HUDEP-2 (cell line): ENCODE results near the gene SOX6.
"Not testable (repeated sequence)": the region's sequence is repeated elsewhere in the genome, so short reads cannot be mapped to it uniquely, and the experiment has no call there.

Source experiments
- DNase-seq, 76 experiments: peaks; one replicate each; lab custom pipeline; 2025; ENCODE audit not compliant: unreplicated experiment in 76 of 76; lab: John Stamatoyannopoulos, UW

The SOX6 gene

DNA sequence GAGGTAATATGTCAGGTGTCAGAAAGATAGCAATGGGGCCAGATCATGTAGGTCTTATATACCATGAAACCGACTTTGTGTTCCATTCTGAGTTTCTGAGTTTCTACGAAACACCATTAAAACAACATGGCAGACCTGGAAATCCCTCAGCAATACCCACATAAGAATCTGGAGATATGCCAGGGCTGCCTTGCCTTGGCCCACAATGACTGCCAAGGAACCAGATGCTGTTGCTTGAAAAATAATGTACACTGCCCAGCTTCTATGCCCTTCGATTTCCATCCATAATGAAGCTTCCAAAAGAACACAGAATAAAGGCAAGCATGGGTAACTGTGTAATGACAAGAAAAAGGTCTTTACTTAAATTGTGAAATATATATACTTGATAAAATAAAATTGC, 277.4 kb downstream of the SOX6 start:
- DNase-seq, result no peak

GRCh38 chr11:16070573-16070972, 285.8 kb downstream of the SOX6 start:
- DNase-seq, result no peak

DNA sequence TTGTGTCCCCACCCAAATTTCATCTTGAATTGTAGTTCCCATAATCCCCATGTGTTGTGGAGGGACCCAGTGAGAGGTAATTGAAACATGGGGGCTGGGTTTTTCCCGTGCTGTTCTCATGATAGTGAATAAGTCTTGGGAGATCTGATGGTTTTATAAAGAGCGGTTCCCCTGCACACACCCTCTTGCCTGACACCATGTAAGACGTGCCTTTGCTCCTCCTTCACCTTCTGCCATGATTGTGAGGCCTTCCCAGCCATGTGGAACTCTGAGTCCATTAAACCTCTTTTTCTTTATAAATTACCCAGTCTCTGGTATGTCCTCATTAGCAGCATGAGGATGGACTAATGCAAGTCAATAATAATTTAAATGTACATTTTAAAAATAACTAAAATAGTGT, 289.1 kb downstream of the SOX6 start:
- not testable (repeated sequence) for DNase-seq

DNA sequence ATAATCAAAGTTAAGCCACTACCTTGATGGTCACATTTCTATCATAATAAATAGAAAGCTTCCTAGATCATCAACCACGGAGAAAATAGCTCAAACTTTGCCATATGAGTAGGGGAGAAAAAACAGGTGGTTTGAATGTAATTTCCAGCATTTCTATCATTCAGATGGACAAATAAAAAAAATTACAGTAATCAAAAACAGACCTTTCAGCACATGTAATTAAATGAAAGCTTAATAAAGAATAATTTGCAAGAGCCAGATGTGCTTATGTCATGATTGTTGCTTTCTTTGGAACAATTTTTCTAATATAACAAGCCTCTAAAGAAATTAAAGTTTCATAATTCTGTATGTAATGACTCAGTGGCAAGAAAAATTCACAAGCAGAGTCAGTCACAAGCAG, 297.0 kb downstream of the SOX6 start:
- no peak for DNase-seq

- no peak for DNase-seq
Measured at GRCh38 chr11:16058671-16059070, 297.7 kb downstream of the SOX6 start.

- DNase-seq, result no peak
Measured at GRCh38 chr11:16052750-16053149, 303.6 kb downstream of the SOX6 start.

GRCh38 chr11:16049611-16050010, 306.7 kb downstream of the SOX6 start:
- no peak for DNase-seq

DNA sequence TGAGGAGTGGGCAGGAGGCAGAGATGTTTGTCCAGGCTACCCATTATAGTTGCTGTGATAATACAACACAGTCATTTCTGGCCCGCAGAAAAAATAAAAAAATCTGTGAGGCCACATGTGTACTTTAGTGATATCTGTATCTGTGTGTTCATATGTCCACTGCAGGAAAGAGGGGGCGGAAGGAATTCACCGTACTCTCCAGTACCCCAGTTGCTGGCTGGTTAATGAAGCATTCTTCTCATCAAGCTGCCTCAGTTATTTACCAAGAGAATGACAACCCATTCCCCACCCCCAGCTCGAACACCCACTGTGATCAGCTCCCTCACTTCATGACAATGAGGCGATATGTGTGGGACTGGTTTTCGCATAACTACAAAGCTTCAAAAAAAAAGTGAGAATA, 309.3 kb downstream of the SOX6 start:
- DNase-seq, result no peak

DNA sequence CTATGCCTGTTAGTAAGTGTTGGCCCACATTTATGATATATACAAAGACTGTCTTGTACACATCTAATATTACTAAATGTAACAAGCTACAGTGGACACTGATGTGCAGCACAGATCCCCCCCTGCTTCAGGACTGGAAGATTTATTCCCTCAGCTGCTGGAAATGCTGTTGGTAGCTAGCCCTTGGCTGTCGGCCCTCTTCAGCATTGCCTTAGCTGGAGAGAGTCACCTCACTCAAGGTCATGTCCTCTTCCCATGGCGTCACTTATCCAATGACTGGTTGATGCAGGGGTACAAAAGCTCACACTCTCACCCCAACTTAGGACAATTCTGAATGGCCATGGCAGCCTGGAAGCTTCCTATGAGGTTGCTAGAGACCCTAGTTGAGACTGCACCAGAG, 312.7 kb downstream of the SOX6 start:
- DNase-seq, result no peak

GRCh38 chr11:16041207-16041606, 315.1 kb downstream of the SOX6 start:
- no peak for DNase-seq

GRCh38 chr11:16040151-16040550, 316.2 kb downstream of the SOX6 start:
- no peak for DNase-seq

- DNase-seq, result no peak
Measured at GRCh38 chr11:16037179-16037578, 319.2 kb downstream of the SOX6 start.

- DNase-seq, result no peak
Measured at GRCh38 chr11:16036218-16036617, 320.1 kb downstream of the SOX6 start.

- no peak for DNase-seq
Measured at GRCh38 chr11:16034074-16034473, 322.3 kb downstream of the SOX6 start.

DNA sequence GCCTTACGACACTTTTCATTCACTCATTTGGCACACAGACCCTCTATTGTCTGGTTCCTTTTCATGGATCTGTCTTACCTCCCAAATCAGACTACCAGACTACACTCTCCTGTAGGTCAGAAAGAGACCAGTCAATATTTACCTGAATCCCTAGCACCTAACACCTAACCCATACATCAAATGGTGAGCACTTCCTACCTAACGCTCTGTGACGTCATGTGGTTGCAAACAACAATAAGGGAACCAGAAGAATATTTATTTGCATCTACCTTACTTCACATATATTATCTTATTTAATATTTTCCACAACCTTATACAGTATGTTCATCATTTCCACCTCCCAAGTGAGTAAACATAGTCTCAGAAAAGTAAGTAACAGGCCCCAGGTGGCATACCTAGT, 323.4 kb downstream of the SOX6 start:
- DNase-seq, result no peak

GRCh38 chr11:16031210-16031609, 325.1 kb downstream of the SOX6 start:
- DNase-seq, result no peak

DNA sequence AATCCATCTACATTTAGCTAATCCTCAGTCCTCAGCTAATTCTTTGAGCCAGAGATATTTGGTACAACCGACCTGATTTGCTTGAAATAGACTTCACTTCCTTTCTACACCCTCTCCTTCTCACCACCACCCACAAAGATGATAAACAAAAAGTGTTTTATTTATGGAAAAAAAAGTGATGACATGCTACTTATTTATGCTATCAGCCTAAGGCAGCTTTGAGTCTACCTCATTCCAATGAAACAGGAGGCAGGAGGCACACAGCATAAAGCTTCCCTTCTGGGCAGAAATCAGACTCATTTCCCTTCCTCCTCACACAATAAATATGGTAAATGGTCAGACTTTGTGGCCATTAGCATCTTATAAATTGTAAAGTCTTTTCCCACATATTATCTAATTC, 325.7 kb downstream of the SOX6 start:
- no peak for DNase-seq

DNA sequence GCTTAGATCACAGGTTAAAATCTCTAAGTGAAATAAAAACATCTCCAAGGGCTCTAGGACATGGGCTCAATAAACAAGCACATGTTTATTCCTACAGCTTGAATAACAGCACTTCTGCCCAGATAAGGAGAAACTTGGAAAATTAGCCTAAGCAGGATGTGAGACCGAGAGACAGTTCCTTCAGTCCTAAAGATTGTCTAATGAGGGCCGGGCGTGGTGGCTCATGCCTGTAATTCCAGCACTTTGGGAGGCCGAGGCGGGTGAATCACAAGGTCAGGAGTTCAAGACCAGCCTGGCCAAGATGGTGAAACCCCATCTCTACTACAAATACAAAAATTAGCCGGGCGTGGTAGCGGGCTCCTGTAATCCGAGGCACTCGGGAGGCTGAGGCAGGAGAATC, 327.2 kb downstream of the SOX6 start:
- DNase-seq, result not testable (repeated sequence)

DNA sequence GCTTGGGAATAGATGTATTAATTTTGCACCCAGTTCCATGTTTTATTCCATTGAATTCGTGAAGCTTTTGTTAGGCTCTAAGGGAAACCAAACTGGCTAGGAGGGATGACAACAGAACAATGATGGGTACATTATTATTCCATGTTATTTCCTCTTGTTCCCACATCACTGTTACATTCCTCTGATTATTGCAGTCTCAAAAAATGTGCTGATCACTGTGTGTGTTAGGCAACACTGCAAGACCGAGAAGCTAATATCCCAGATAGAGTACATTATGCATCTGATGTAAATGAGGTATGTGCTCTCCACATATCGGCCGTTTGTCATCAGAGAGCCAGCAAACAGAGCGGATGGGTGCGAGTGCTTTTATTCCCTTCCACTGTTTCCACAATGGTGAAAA, 327.9 kb downstream of the SOX6 start:
- no peak for DNase-seq

GRCh38 chr11:16027621-16028020, 328.7 kb downstream of the SOX6 start:
- no peak for DNase-seq

DNA sequence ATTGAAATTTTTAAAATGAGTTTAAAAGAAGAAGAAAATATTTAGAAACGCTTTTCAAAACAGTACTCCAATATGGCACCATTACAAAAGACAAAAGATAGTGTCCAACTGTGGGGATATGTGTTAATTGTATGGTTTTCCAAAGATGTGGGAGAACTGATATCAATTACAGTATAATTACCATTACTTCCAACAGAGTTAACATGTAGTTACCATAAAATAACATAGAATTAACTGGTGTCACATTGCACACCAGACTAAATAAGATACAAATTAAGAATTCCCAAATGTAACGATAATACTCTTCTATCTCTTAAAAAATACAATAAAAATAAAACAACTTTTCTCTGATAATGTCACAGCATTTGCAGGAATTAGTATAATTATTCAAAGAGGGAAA, 329.5 kb downstream of the SOX6 start:
- DNase-seq, result no peak

DNA sequence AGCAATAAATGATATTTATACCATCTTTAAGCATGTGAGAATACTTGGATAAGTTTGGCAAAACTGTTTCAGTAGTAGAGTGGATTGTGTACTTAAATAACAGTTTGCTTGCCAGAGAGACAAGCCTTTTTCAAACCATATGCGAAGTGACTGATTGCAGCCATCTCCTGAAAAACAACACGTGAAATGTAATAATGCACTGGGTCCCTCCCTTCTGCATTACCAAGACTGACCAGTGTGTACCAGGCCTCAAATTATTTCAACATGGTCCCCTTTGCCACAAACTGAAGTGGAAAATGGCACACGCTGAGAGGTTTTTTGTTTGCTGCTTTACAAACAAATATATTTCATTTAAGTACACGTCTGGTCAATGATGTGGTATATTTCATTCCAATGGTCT, 337.4 kb downstream of the SOX6 start:
- no peak for DNase-seq

DNA sequence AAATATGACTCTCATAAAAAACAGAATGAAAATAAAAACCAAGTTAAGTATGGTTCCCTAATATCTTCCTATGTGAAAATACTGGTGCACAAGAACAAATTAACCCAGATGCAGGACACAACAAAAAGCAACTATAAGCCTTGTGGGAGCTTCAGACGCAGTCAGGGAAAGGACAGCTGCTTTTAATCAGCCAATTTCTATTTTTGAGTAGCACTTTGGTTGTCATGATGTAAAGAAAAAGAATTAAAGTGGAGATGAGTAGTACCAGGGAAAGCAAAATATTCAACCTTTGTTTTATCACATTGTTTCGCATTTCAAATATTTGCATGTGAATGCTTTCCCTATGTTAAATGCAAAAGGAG, 339.9 kb downstream of the SOX6 start:
- DNase-seq, result no peak
